Mesothelial cell of epicardium (in vitro differentiated cells): ENCODE measurements around the gene TMEM132D. TPM values are rescaled to one million over a fixed set of nuclear protein-coding genes. Genes with fewer than 3 reads are reported as not detected.

Source experiments
- DNase-seq, 2 experiments: peaks; one replicate each; pipeline ENCODE4 v3.0.0; 2021; ENCODE audit warnings: low spot score in 2 of 2; ENCODE audit not compliant: unreplicated experiment in 2 of 2
- H3K27ac Mint-ChIP-seq: 2 replicates; pipeline ENCODE4 v1.8.0; 2021; ENCODE audit warnings: mixed read lengths
- H3K27me3 Mint-ChIP-seq: 2 replicates; pipeline ENCODE4 v1.8.0; 2021; ENCODE audit warnings: low read depth, mixed read lengths
- H3K36me3 Mint-ChIP-seq: 2 replicates; pipeline ENCODE4 v1.8.0; 2021; ENCODE audit warnings: mixed read lengths
- H3K4me1 Mint-ChIP-seq: 2 replicates; pipeline ENCODE4 v1.8.0; 2021; ENCODE audit warnings: mixed read lengths
- H3K4me3 Mint-ChIP-seq: 2 replicates; pipeline ENCODE4 v1.8.0; 2021; ENCODE audit warnings: mild to moderate bottlenecking, moderate library complexity, mixed read lengths
- H3K9me3 Mint-ChIP-seq: 2 replicates; pipeline ENCODE4 v1.8.0; 2021; ENCODE audit warnings: mixed read lengths
- total RNA-seq: library from RNA; stranded (reverse); gene quantifications from 3 replicates; pipeline ENCODE4 v1.2.1, GENCODE V29; 2021
- TF ChIP-seq, protein P1 (sequence below): fragments of 200-600 bp; sonication (generic); IDR thresholded peaks from one replicate; pipeline ENCODE4 v1.5.0; 2021; ENCODE audit warnings: antibody characterized with exemption; ENCODE audit not compliant: unreplicated experiment

Gene TMEM132D
- total RNA-seq, 1 donor from 2014 or later = 0.07 TPM

DNA sequence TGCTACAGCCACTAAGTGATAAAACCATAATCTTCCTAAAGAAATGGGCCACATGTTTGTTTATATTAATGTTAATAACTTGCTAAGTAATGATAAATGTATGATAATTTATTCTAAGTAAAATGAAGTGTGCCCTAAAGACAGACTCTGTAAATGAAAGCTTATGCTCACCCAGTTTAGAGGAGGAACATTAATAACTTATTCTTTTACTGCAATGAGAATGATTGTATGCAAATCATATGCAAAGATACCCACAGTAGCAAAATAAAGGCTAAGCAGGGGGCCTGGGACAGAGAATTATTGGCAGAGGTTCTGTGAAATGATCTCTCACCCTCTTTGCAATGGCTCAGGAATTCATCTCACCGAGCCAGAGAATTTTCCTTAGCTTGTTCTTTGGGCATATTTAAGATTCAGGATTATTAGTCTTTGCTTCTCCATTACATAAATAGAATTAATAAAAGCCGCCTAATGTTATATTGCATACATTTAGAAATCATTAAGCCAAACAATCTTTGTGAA, 75.9 kb downstream of the TMEM132D start:
- Mint-ChIP-seq H3K4me1 (no peaks in the 10 kb centered on the region), H3K27ac (no peak overlapping the region), H3K9me3 (no peaks in the 10 kb centered on the region), H3K36me3 (no peaks in the 10 kb centered on the region), H3K4me3 (no peak overlapping the region), H3K27me3 (peaks cover 15% of the 10 kb centered on the region)
- DNase-seq = no peak
- TF ChIP-seq, protein P1, sequence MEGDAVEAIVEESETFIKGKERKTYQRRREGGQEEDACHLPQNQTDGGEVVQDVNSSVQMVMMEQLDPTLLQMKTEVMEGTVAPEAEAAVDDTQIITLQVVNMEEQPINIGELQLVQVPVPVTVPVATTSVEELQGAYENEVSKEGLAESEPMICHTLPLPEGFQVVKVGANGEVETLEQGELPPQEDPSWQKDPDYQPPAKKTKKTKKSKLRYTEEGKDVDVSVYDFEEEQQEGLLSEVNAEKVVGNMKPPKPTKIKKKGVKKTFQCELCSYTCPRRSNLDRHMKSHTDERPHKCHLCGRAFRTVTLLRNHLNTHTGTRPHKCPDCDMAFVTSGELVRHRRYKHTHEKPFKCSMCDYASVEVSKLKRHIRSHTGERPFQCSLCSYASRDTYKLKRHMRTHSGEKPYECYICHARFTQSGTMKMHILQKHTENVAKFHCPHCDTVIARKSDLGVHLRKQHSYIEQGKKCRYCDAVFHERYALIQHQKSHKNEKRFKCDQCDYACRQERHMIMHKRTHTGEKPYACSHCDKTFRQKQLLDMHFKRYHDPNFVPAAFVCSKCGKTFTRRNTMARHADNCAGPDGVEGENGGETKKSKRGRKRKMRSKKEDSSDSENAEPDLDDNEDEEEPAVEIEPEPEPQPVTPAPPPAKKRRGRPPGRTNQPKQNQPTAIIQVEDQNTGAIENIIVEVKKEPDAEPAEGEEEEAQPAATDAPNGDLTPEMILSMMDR = no peak

DNA sequence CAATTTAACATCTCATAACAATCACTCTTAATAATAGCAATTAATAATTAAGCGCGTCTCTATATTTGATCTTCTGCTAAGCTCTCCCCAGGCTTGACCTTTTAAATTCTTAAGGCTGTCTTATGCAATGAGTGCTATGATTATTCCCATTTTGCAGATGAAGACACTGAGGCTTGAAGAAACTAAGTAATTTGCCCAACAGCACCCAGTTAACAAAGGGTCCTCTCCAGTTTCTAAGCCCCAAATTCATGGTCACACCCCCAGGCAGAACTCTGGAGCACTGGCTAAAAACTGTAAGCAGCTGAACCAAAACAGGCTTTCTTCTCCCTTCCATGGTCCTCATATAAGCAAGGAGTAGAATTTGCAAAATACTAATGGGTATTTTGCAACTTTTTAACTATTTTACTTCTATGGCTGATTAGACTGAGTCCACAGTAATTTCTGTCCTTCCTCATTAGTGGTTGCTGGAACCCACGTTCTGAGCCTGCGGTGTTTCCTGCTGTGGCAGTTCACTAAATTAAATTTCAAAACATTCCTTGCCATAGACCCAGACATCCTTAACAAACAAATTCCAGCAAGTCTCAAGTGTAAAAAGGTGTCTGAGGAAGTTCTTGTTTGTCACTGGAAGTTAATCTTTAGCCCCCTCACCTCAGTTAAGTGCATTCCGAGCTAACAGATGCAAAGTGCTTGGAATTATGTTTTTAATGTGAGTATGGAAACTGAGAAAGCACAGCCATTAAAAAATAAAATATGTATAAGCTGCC, 76.5 kb downstream of the TMEM132D start:
- no peak overlapping the region for H3K27ac Mint-ChIP-seq
- TF ChIP-seq, protein P1 = no peak
- H3K27me3 Mint-ChIP-seq = peaks cover 15% of the 10 kb centered on the region
- no peaks in the 10 kb centered on the region for H3K36me3 Mint-ChIP-seq
- DNase-seq = no peak
- H3K4me3 Mint-ChIP-seq = no peak overlapping the region
- no peaks in the 10 kb centered on the region for H3K4me1 Mint-ChIP-seq
- no peaks in the 10 kb centered on the region for H3K9me3 Mint-ChIP-seq

DNA sequence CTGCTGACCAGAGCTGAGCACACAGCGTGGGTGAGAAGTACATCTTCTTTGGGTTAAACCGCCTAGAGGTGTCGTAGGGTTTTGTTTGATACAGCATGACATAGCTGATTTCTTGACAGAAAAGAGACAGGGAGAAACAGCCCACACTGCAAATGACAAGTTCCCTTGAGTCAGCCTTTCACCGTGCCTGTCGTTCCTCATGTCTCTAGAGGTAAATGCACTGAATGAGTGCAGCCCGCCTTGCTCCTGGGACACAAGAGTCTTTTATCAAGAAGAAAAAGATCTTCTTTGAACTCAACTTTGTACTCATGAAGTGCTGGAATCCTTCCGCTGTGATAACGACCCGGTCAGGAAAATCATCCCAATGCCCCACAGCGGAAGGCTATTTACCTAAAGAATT, 77.6 kb downstream of the TMEM132D start:
- H3K36me3 Mint-ChIP-seq = no peaks in the 10 kb centered on the region
- no peak overlapping the region for H3K27ac Mint-ChIP-seq
- no peak for DNase-seq
- no peaks in the 10 kb centered on the region for H3K4me1 Mint-ChIP-seq
- no peaks in the 10 kb centered on the region for H3K9me3 Mint-ChIP-seq
- no peak overlapping the region for H3K4me3 Mint-ChIP-seq
- H3K27me3 Mint-ChIP-seq = peaks cover 15% of the 10 kb centered on the region
- TF ChIP-seq, protein P1 = no peak

DNA sequence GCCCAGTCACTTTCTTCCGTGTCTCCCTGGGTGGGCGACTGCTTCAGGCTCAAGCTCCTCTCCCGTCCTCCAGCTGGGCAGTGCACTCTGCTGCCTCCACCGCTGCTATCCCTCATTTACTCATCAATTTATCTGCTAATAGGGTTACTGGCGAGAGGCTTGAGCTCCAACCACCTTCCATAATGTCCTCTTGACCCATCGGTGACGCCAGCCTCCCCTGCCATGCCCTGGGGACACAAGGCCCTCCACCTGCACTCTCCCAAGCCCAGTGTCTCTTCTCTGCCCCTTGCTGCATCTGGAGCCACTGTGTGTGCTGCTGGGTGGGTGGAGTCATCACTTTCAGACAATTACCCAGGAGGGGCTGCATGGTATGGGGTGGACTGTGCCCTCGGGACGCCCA, 78.5 kb downstream of the TMEM132D start:
- Mint-ChIP-seq H3K4me3 (no peak overlapping the region), H3K36me3 (no peaks in the 10 kb centered on the region), H3K4me1 (no peaks in the 10 kb centered on the region), H3K27ac (no peak overlapping the region), H3K27me3 (peaks cover 13% of the 10 kb centered on the region), H3K9me3 (no peaks in the 10 kb centered on the region)
- DNase-seq = no peak
- TF ChIP-seq, protein P1 = no peak

DNA sequence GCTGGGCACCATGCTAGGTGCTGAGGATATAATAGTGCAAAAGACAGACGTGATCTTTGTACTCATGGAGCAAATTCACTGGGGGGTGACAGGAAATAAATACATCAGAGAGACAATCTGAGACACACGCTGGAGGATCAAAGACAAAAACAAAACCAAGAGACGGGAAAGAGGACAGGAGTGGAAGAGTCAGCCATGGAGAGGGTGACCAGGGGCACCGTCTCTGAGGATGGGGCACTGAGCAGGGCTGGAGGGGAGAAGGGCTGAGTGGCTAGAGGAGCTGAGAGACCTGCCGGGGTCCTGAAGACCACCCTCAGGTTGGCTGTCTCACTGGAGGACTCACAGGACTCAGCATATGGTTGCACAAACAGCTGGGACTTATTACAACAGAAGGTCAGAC, 81.9 kb downstream of the TMEM132D start:
- Mint-ChIP-seq H3K4me1 (no peaks in the 10 kb centered on the region), H3K27ac (no peak overlapping the region), H3K4me3 (no peak overlapping the region), H3K36me3 (no peaks in the 10 kb centered on the region), H3K9me3 (no peaks in the 10 kb centered on the region), H3K27me3 (peaks cover 5% of the 10 kb centered on the region)
- DNase-seq = no peak
- TF ChIP-seq, protein P1 = no peak
